H1 (cell line): ENCODE results near the gene GFY. TPM values are rescaled to one million over a fixed set of nuclear protein-coding genes. Genes with fewer than 3 reads are reported as not detected.

Experiments used
- ATF2 ChIP-seq: IDR thresholded peaks from 2 replicates; pipeline ENCODE4 v1.6.1; 2012; ENCODE audit warnings: low read length, inconsistent platforms
- CHD7 ChIP-seq: fragments of 300-600 bp; sonication (generic); IDR thresholded peaks from 2 replicates; pipeline ENCODE4 v1.7.1; 2012; ENCODE audit warnings: low read length, moderate library complexity, mild to moderate bottlenecking, inconsistent platforms; ENCODE audit not compliant: insufficient replicate concordance
- JUN ChIP-seq: IDR thresholded peaks from 2 replicates; pipeline ENCODE4 v1.6.1; 2011; ENCODE audit warnings: low read depth, mild to moderate bottlenecking, improper control_type of control experiment, low read length
- TBP ChIP-seq: IDR thresholded peaks from 2 replicates; pipeline ENCODE4 v1.6.1; 2011; ENCODE audit warnings: low read depth, low read length, improper control_type of control experiment
- ZNF274 ChIP-seq: IDR thresholded peaks from 2 replicates; pipeline ENCODE4 v1.7.0; 2012; ENCODE audit warnings: low read length, borderline replicate concordance; ENCODE audit errors: extremely low read depth
- polyA plus RNA-seq, 7 experiments: library from polyadenylated mRNA; depleted of rRNA in 3 of 7; stranded (reverse) in 5 of 7; unstranded in 2 of 7; fragments of >200 nt in 5 of 7; fragments of 200-250 nt in 2 of 7; gene quantifications; 1 replicate in 5 of 7; 2 replicates in 1 of 7; 4 replicates in 1 of 7; pipeline versions ENCODE4 v1.2.1 to v1.2.3, GENCODE V29; 2011 to 2013; ENCODE audit warnings: missing spikeins in 2 of 7, mixed read lengths in 2 of 7
- total RNA-seq: library from RNA; stranded (reverse); fragmentation: NEBNext Ultra II Directional; extraction: Animal tissue kit (Norgen Biotek cat#: 25700); gene quantifications from 2 replicates; pipeline ENCODE4 v1.2.1, GENCODE V29; 2021

GFY gene
- total and polyA plus RNA-seq, 2 of the 8 experiments (the other 6 are each of a cell fraction or from before 2014, with no cell fraction given): 0.68 to 0.93 TPM

GRCh38 chr19:49451430-49452181 lies 26.4 kb downstream of the GFY start, which contains the start of gene PIH1D1 (continued):
- TF ChIP-seq CHD7 (no peak), ZNF274 (no peak), TBP (peak; percentile 60), JUN (no peak), ATF2 (0 out of 2 replicates have a peak, but pooled peaks have one; percentile 58)
